ENCODE results near the gene ADGRV1.

The ADGRV1 gene

GRCh38 chr5:91018200-91018599 lies 459.6 kb downstream of the ADGRV1 start:
- H3K36me3 ChIP-seq (ENCODE audit: insufficient read depth, low read length): no peaks in the 10 kb centered on the region
- no peak overlapping the region for H3K27ac ChIP-seq (ENCODE audit: low read length)
- ATAC-seq (ENCODE audit: insufficient read depth, low read depth) (no peak), DNase-seq (no peak)
- H4K20me1 ChIP-seq (ENCODE audit: insufficient read depth, low read length): no peaks in the 10 kb centered on the region
- H3K79me2 ChIP-seq (ENCODE audit: insufficient read depth, low read length): no peaks in the 10 kb centered on the region
- H3K4me2 ChIP-seq (ENCODE audit: insufficient read depth, low read length): no peak overlapping the region
- no peak overlapping the region for H3K9ac ChIP-seq (ENCODE audit: low read depth, low read length)
- H3K9me3 ChIP-seq (ENCODE audit: insufficient read depth, low read length, severe bottlenecking): peaks cover 6% of the 10 kb centered on the region
- H3K4me3 ChIP-seq (ENCODE audit: low read depth in 1 of 2, low read length in 2 of 2): no peak overlapping the region
- H2AFZ ChIP-seq (ENCODE audit: low read depth, low read length): no peak overlapping the region
- no peaks in the 10 kb centered on the region for H3K27me3 ChIP-seq (ENCODE audit: insufficient read depth, low read length, poor library complexity)
- H3K4me1 ChIP-seq (ENCODE audit: insufficient read depth, low read length): no peaks in the 10 kb centered on the region
- TF ChIP-seq CTCF (IDR thresholded peaks at IDR 0.05; ENCODE audit: borderline replicate concordance, extremely low read depth, low read length, poor library complexity, severe bottlenecking): no peak
- no peak for TF ChIP-seq EZH2 (IDR thresholded peaks at IDR 0.05; ENCODE audit: borderline replicate concordance, low read depth, low read length, severe bottlenecking)

DNA sequence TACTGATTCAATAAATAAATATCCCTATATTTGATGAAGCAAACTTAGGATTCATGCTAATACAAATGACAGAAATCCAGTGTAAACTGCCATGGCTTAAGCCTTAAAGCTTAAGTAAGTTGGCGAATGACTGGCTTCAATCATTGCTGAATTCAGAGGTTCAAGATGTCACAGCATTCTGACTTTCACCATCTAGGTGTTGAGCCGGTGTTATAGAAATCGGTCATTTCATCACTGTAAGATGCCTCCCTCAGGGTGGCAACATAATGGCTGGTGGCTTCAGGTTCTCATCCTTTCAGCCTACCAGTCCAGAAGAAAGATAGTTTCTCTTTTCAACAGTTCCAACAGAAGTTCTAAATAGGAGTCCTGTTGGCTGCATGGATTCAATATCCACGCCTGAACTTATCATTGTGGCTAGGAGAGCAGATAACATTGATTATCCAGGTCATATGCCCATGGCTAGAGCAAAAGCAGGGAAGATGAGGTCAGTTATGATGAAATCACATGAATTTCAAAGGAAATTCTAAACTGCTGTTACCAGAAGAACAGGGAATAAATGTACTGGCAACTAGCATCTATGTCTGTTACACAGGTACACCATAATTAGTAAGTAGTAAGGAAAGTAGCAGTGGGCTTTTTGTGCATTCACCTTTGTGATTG lies 460.2 kb downstream of the ADGRV1 start:
- no peaks in the 10 kb centered on the region for H3K36me3 ChIP-seq (ENCODE audit: insufficient read depth, low read length)
- H3K9ac ChIP-seq (ENCODE audit: low read depth, low read length): no peak overlapping the region
- H3K79me2 ChIP-seq (ENCODE audit: insufficient read depth, low read length): no peaks in the 10 kb centered on the region
- no peak overlapping the region for H2AFZ ChIP-seq (ENCODE audit: low read depth, low read length)
- H3K27me3 ChIP-seq (ENCODE audit: insufficient read depth, low read length, poor library complexity): no peaks in the 10 kb centered on the region
- no peak overlapping the region for H3K4me2 ChIP-seq (ENCODE audit: insufficient read depth, low read length)
- ATAC-seq (ENCODE audit: insufficient read depth, low read depth): no peak
- H3K4me1 ChIP-seq (ENCODE audit: insufficient read depth, low read length): no peaks in the 10 kb centered on the region
- no peak overlapping the region for H3K27ac ChIP-seq (ENCODE audit: low read length)
- no peak for DNase-seq
- no peak overlapping the region for H3K4me3 ChIP-seq (ENCODE audit: low read depth in 1 of 2, low read length in 2 of 2)
- H4K20me1 ChIP-seq (ENCODE audit: insufficient read depth, low read length): no peaks in the 10 kb centered on the region
- no peak for TF ChIP-seq CTCF (IDR thresholded peaks at IDR 0.05; ENCODE audit: borderline replicate concordance, extremely low read depth, low read length, poor library complexity, severe bottlenecking)
- no peak for TF ChIP-seq EZH2 (IDR thresholded peaks at IDR 0.05; ENCODE audit: borderline replicate concordance, low read depth, low read length, severe bottlenecking)
- H3K9me3 ChIP-seq (ENCODE audit: insufficient read depth, low read length, severe bottlenecking): peaks cover 6% of the 10 kb centered on the region

GRCh38 chr5:91020065-91020800 lies 461.6 kb downstream of the ADGRV1 start:
- Histone ChIP-seq H3K4me3 (ENCODE audit: low read depth in 1 of 2, low read length in 2 of 2) (no peak overlapping the region), H3K79me2 (ENCODE audit: insufficient read depth, low read length) (no peaks in the 10 kb centered on the region), H4K20me1 (ENCODE audit: insufficient read depth, low read length) (no peaks in the 10 kb centered on the region), H3K27ac (ENCODE audit: low read length) (no peak overlapping the region), H3K9ac (ENCODE audit: low read depth, low read length) (no peak overlapping the region), H3K27me3 (ENCODE audit: insufficient read depth, low read length, poor library complexity) (no peaks in the 10 kb centered on the region), H2AFZ (ENCODE audit: low read depth, low read length) (no peak overlapping the region), H3K4me2 (ENCODE audit: insufficient read depth, low read length) (no peak overlapping the region), H3K36me3 (ENCODE audit: insufficient read depth, low read length) (no peaks in the 10 kb centered on the region), H3K4me1 (ENCODE audit: insufficient read depth, low read length) (no peaks in the 10 kb centered on the region), H3K9me3 (ENCODE audit: insufficient read depth, low read length, severe bottlenecking) (peaks cover under 1% of the 10 kb centered on the region)
- DNase-seq (no peak), ATAC-seq (ENCODE audit: insufficient read depth, low read depth) (no peak)
- TF ChIP-seq CTCF (IDR thresholded peaks at IDR 0.05; ENCODE audit: borderline replicate concordance, extremely low read depth, low read length, poor library complexity, severe bottlenecking) (no peak), EZH2 (IDR thresholded peaks at IDR 0.05; ENCODE audit: borderline replicate concordance, low read depth, low read length, severe bottlenecking) (no peak)

Data from DND-41 (cell line).